Omental fat pad (tissue), 4 donors: Measurements from ENCODE around the gene PTGES3L. TPM values are rescaled to one million over a fixed set of nuclear protein-coding genes. Genes with fewer than 3 reads are reported as not detected.

Experiments used
- ATAC-seq: fragments of 150-250 bp; one replicate; pipeline ENCODE4 v1.9.1; 2016; ENCODE audit warnings: mild to moderate bottlenecking, moderate library complexity; ENCODE audit not compliant: low FRiP score
- DNase-seq: peaks from one replicate; pipeline ENCODE4 v3.0.0-alpha.2; 2019; ENCODE audit warnings: low spot score
- total RNA-seq, 4 donors: library from RNA; depleted of rRNA; stranded (reverse); fragments of >200 nt; gene quantifications; one replicate each; pipeline ENCODE4 v1.1.0, GENCODE V29; 2016
- TF ChIP-seq, protein P1 (sequence below), 3 donors: fragments of 450-650 bp; IDR thresholded peaks; one replicate each; pipeline ENCODE4 v1.5.1; 2016 to 2017; ENCODE audit warnings: antibody characterized with exemption in 3 of 3, mild to moderate bottlenecking in 3 of 3, moderate library complexity in 2 of 3

PTGES3L gene
- total RNA-seq, 4 donors from 2014 or later = 1.2 TPM; not detected in 3

DNA sequence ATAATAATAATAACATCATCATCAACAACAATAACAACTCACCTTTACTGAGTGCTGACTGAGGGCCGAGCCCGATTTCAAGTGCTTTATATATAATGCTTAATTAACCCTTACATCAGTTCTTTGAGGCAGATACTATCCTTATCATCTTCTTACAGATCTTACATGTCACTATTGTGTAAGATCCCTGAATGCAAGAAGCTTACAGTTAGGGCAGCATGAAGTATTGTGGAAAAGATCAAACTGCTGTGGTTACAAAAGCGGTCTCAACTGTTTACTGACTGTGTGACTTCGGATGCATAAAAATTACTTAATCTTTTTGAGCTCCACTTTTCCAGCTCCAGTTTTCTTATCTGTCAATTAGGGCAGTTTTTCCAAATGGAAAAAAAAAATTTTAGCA lies 39.1 kb upstream of the PTGES3L start:
- TF ChIP-seq, protein P1, sequence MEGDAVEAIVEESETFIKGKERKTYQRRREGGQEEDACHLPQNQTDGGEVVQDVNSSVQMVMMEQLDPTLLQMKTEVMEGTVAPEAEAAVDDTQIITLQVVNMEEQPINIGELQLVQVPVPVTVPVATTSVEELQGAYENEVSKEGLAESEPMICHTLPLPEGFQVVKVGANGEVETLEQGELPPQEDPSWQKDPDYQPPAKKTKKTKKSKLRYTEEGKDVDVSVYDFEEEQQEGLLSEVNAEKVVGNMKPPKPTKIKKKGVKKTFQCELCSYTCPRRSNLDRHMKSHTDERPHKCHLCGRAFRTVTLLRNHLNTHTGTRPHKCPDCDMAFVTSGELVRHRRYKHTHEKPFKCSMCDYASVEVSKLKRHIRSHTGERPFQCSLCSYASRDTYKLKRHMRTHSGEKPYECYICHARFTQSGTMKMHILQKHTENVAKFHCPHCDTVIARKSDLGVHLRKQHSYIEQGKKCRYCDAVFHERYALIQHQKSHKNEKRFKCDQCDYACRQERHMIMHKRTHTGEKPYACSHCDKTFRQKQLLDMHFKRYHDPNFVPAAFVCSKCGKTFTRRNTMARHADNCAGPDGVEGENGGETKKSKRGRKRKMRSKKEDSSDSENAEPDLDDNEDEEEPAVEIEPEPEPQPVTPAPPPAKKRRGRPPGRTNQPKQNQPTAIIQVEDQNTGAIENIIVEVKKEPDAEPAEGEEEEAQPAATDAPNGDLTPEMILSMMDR (IDR thresholded peaks at IDR 0.05) = no peak
- no peak for ATAC-seq

DNA sequence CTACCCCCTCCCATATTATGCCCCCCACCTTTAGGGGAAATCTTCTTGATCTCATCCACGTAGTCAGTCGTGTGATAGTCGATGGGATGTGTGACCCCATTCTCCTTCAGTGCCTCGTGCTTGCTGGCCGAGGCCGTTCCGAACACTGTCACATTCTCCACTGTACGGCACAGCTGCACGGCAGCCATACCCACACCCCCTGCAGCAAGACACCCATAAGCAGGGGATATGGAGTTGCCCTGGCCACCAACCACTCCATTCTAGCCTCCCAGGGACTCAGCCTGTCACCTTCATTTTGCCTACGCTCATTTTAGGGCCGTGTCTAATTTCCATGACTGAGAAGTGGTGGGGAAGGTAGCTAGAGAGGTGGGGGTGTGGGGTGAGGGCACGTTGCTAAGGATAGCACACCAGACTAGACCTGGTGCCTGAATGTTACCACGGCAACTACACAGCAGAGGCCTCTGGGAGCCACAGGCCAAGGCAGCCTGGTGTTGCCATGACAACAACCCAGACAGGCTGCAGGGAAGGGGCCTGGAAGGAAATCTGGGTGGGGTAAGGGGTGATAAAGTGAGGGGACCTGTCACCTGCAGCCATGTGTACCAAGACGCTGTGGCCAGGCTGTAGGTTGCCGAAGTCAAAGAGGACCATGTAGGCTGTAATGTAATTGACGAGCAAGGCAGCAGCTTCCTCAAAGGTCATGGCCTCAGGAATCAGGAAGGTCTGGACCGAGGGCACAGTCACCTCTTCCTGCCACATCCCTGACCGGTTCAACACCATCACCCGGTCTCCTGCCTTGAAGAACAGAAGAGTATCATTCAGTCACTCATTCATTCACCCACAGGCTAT lies 38.4 kb upstream of the PTGES3L start:
- ATAC-seq = no peak
- no peak for DNase-seq
- TF ChIP-seq, protein P1 (IDR thresholded peaks at IDR 0.05) = no peak

More for the DNA sequence above, 39.1 kb upstream of the PTGES3L start:
- no peak for DNase-seq

DNA sequence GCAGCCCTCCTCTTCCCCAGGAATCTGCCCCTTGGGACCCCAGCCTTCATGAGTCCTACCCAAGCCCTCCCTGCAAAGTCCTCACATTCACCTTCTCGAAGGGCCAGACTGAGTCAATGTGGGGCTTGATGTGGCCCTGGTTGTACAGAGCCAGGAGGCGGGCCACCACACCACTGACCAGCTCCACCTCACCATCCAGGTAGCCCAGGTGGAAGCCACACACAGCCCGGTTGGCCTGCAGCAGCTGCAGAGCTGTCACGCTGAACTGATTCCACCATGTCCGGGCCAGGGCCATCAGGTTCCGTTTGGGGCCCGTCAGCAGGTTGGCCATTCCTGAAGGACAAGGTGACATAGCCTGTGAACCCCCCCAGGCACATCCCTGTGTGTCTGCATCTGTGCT lies 36.3 kb upstream of the PTGES3L start:
- no peak for DNase-seq
- TF ChIP-seq, protein P1 (IDR thresholded peaks at IDR 0.05) = no peak

DNA sequence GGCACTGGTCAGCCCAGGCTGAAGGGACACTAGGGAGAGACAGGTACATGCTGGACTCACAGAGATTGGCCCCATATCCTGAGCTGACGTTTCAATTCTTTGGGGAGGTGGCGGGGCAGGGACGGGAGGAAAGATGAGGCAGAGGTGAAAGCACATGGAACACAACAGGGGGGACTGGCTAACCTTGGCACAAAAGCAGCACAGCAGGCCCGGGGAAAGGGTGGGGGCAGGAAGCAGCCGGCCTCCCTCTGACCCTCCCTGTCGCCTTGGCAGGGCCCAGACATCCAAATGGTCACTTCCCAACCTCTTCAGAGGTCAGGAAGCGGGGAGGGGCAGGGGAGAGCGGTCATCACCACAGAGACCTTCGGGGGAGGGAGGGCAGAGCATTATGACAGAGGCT lies 35.7 kb upstream of the PTGES3L start:
- DNase-seq = no peak
- TF ChIP-seq, protein P1 (IDR thresholded peaks at IDR 0.05) = no peak
- ATAC-seq = peak; percentile 46

More for the DNA sequence above, 36.3 kb upstream of the PTGES3L start:
- ATAC-seq = no peak

DNA sequence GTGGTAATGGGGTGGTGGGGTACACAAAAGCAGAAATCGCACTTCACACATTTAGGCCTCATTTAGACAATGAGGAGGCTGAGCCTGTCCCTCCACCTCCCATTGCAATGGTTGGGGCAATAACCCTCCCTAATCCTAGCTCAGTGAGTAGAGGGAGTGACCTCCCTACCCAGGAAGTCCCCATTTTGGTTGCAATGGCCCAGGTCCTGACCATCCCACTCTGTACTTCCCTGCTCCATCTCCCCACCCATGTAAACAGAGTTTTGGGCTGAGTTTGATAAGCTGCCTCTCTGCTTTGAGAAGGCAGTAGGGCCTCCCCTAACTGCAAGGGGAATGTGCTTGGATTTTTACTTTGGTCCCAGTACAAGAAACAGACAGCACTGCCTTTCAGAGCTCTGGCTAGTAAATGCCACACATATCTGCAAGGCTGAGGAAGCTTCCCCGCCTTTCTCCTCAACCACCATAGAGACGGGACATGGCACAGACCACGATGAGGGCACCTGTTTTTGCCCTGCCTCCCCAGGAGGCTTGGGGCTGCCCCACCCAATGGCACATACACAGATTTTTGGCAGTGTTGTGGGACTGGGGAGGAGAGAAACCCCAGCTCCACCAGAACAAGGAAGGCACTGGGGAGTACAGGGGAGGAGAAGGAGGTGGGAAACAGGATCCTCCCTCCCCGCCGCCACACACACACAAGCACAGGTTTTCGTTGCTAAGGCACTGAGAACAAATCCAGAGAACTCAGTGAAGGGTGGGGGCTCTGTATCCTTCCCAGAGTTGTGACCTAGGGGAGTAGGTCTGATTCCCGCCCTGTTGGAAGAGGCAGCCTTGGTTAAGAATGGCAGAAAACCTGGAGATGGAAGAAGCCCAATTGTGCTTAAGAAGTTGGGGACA lies 35.0 kb upstream of the PTGES3L start:
- DNase-seq (no peak), ATAC-seq (peak; percentile 5)
- TF ChIP-seq, protein P1 (IDR thresholded peaks at IDR 0.05) = no peak

DNA sequence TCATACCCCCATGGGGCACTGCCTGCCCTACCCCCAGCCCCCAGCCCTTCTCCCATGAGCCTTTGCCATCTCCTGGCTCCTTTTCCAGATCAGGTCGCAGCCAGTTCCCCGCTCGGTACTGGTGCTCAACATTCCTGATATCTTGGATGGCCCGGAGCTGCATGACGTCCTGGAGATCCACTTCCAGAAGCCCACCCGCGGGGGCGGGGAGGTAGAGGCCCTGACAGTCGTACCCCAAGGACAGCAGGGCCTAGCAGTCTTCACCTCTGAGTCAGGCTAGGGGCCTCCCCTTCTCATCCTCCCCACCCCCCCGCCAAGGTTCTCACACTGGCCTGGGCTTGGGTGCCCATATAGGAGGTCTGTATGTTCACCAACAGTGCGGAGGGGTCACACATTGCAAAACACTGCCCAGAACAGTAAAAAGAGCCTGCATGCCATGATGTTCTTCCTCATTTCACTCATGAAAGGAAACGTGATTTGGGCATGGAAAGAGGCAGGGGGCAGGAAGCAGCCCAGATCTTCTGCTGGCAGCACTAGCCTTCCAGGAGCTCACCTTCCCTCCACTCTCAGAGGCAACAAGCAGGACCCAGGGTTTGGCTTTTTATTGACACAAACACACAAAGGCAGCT lies 34.3 kb upstream of the PTGES3L start:
- ATAC-seq = no peak
- TF ChIP-seq, protein P1 (IDR thresholded peaks at IDR 0.05) = no peak
- no peak for DNase-seq
